Measurements from ENCODE around the gene ASPN. TPM values are rescaled to one million over a fixed set of nuclear protein-coding genes. Genes with fewer than 3 reads are reported as not detected.

ASPN gene
- total and polyA plus RNA-seq, 11 donors = 4.6 to 36.3 (median 17.3) TPM

DNA sequence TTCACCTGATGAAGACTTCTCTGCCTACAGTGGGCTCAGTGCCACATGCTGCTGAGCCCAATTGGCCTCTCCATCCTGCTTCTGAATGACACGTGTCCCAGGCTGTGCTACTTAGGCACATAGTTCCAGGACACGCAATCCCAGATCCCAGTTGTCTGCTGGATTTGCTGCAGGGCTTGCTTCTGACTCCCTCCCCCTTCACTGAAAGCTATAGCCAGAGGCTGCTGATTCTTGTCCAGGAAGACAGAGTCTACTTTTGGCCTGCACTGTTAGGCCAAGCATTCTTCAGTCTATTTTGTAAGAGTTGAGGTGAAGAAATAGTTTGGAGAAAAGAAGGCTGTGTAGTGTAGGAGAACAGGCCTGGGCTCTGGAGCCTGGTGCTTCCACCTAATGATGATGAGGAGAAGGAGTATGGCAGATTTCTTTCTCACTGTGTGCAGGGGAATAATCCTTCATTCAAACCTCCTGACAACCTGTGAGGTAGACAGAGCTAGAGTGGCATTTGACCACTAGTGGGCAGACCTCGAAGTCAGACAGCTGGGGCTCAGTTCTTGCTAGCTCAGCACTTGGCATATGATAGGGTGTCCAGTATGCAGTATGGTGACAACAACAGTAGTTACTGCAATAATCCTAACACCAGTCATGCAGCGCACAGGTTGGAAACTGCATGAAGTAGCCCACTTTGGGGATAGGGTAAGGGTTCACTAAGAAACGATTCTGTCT is 19.5 kb upstream of the ASPN start:
- no peak overlapping the region for H3K4me3 ChIP-seq
- 76 to 83% (median 80%) methylated on average over 5 of the region's 5 CpGs for WGBS, 4 donors
- H3K36me3 ChIP-seq = peaks cover 0 to 11% (median 0%) of the 10 kb centered on the region in 9 donors
- ATAC-seq (peak; percentile 58 to 80 (median 64)), DNase-seq (peak in 2 of 5 donors; percentile 40 to 43)
- peak overlapping the region in 6 of 12 donors; percentile 1 to 67 (median 18) for H3K27ac ChIP-seq
- TF ChIP-seq POLR2A (IDR thresholded peaks at IDR 0.05) = no peak
- TF ChIP-seq, protein P1, sequence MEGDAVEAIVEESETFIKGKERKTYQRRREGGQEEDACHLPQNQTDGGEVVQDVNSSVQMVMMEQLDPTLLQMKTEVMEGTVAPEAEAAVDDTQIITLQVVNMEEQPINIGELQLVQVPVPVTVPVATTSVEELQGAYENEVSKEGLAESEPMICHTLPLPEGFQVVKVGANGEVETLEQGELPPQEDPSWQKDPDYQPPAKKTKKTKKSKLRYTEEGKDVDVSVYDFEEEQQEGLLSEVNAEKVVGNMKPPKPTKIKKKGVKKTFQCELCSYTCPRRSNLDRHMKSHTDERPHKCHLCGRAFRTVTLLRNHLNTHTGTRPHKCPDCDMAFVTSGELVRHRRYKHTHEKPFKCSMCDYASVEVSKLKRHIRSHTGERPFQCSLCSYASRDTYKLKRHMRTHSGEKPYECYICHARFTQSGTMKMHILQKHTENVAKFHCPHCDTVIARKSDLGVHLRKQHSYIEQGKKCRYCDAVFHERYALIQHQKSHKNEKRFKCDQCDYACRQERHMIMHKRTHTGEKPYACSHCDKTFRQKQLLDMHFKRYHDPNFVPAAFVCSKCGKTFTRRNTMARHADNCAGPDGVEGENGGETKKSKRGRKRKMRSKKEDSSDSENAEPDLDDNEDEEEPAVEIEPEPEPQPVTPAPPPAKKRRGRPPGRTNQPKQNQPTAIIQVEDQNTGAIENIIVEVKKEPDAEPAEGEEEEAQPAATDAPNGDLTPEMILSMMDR (IDR thresholded peaks at IDR 0.05) = peak in 10 of 12 donors; percentile 23 to 54 (median 33)
- H3K27me3 ChIP-seq = no peaks in the 10 kb centered on the region
- peaks cover 0 to 63% (median 20%) of the 10 kb centered on the region in 12 donors for H3K4me1 ChIP-seq
- intact Hi-C loops (cut with DNase I) = loop anchor here in 3 of 10 donors (10.0 kb wide), 2 partner anchors 103 to 133 kb away; no protein-coding TSS in a partner anchor
- no peaks in the 10 kb centered on the region for H3K9me3 ChIP-seq

GRCh38 chr9:92500725-92501124 is 18.4 kb upstream of the ASPN start:
- Histone ChIP-seq H3K27me3 (no peaks in the 10 kb centered on the region), H3K27ac (peak overlapping the region in 1 of 12 donors; percentile 67), H3K4me1 (peaks cover 0 to 55% (median 10%) of the 10 kb centered on the region in 12 donors), H3K9me3 (no peaks in the 10 kb centered on the region), H3K4me3 (no peak overlapping the region), H3K36me3 (peaks cover 0 to 16% (median 0%) of the 10 kb centered on the region in 9 donors)
- peak in 3 of 4 donors; percentile 21 to 58 (median 26) for ATAC-seq
- no peak for TF ChIP-seq POLR2A (IDR thresholded peaks at IDR 0.05)
- TF ChIP-seq, protein P1 (IDR thresholded peaks at IDR 0.05) = no peak
- WGBS, 4 donors = 72 to 75% (median 73%) methylated on average over 5 of the region's 5 CpGs
- no peak for DNase-seq
- intact Hi-C loops (cut with DNase I) = loop anchor here in 3 of 10 donors (10.0 kb wide), 2 partner anchors 104 to 134 kb away; no protein-coding TSS in a partner anchor

GRCh38 chr9:92499701-92500100 is 17.4 kb upstream of the ASPN start:
- Histone ChIP-seq H3K9me3 (no peaks in the 10 kb centered on the region), H3K36me3 (peaks cover 0 to 18% (median 0%) of the 10 kb centered on the region in 9 donors), H3K27me3 (no peaks in the 10 kb centered on the region), H3K4me1 (peaks cover 0 to 45% (median 6%) of the 10 kb centered on the region in 12 donors), H3K4me3 (no peak overlapping the region), H3K27ac (no peak overlapping the region)
- 72 to 88% (median 82%) methylated on average over 2 of the region's 2 CpGs for WGBS, 4 donors
- ATAC-seq (no peak), DNase-seq (no peak)
- no peak for TF ChIP-seq POLR2A (IDR thresholded peaks at IDR 0.05)
- TF ChIP-seq, protein P1 (IDR thresholded peaks at IDR 0.05) = no peak
- intact Hi-C loops (cut with DNase I) = loop anchor here in 3 of 10 donors (10.0 kb wide), 2 partner anchors 105 to 135 kb away; no protein-coding TSS in a partner anchor

- intact Hi-C loops (cut with DNase I) = no loop called here
- Histone ChIP-seq H3K27me3 (no peaks in the 10 kb centered on the region), H3K9me3 (no peaks in the 10 kb centered on the region), H3K4me3 (no peak overlapping the region), H3K4me1 (peaks cover 0 to 20% (median under 1%) of the 10 kb centered on the region in 12 donors), H3K36me3 (peaks cover 0 to 25% (median 0%) of the 10 kb centered on the region in 9 donors), H3K27ac (peak overlapping the region in 1 of 12 donors; percentile 4)
- DNase-seq (no peak), ATAC-seq (no peak)
- TF ChIP-seq, protein P1 (IDR thresholded peaks at IDR 0.05) = no peak
- no peak for TF ChIP-seq POLR2A (IDR thresholded peaks at IDR 0.05)
- 81 to 85% (median 83%) methylated on average over 5 of the region's 5 CpGs for WGBS, 4 donors
These were observed 14.3 kb upstream of the ASPN start for GRCh38 chr9:92496396-92497176.
